IgD-negative memory B cell (primary cell): ENCODE data around the gene KYAT1. TPM values are rescaled to one million over a fixed set of nuclear protein-coding genes. Genes with fewer than 3 reads are reported as not detected.
"Not testable (repeated sequence)": the region's sequence is repeated elsewhere in the genome, so short reads cannot be mapped to it uniquely, and the experiment has no call there.

Experiments
- H3K27ac Mint-ChIP-seq, 3 donors: one replicate each; pipeline ENCODE4 v1.8.0; 2020 to 2022; ENCODE audit warnings: mild to moderate bottlenecking in 3 of 3, mixed read lengths in 3 of 3, moderate library complexity in 1 of 3
- H3K27me3 Mint-ChIP-seq: one replicate; pipeline ENCODE4 v1.8.0; 2021; ENCODE audit warnings: mixed read lengths
- H3K36me3 Mint-ChIP-seq: one replicate; pipeline ENCODE4 v1.8.0; 2020; ENCODE audit warnings: mild to moderate bottlenecking, mixed read lengths
- H3K4me1 Mint-ChIP-seq, 3 donors: one replicate each; pipeline ENCODE4 v1.8.0; 2020 to 2022; ENCODE audit warnings: mixed read lengths in 3 of 3, mild to moderate bottlenecking in 1 of 3
- H3K4me3 Mint-ChIP-seq, 4 donors: one replicate each; pipeline ENCODE4 v1.8.0; 2020 to 2022; ENCODE audit warnings: mild to moderate bottlenecking in 4 of 4, mixed read lengths in 4 of 4, moderate library complexity in 3 of 4
- H3K9me3 Mint-ChIP-seq, 3 donors: one replicate each; pipeline ENCODE4 v1.8.0; 2020 to 2021; ENCODE audit warnings: mixed read lengths in 3 of 3, mild to moderate bottlenecking in 1 of 3
- polyA plus RNA-seq: library from polyadenylated mRNA; unstranded; fragments of 300-500 nt; fragmentation: Illumina TruSeq; gene quantifications from one replicate; pipeline ENCODE4 v1.2.3, GENCODE V29; 2021

The KYAT1 gene
- polyA plus RNA-seq, 1 donor from 2014 or later: 11.4 TPM

DNA sequence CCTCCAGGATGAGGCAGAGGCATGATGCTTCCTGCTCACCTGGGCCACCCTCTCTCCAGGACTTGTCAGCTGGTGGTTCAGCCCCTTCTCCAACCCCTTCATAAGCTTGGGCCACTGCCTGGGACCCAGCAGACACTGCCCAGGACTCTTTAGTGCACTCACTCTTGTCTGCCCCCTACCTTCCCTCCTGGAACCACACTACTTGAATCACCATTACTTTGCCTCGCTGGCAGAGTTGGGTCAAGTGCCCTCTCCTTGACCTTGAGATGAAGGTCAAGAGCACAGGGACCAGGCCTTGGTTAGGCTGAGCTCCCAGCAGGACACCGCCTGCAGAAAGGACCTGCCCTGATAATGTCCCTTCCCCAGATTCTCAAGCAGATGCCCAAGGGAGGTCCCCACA lies 71.9 kb downstream of the KYAT1 start:
- Mint-ChIP-seq H3K27me3 (no peaks in the 10 kb centered on the region), H3K36me3 (no peaks in the 10 kb centered on the region), H3K27ac (no peak overlapping the region), H3K9me3 (no peaks in the 10 kb centered on the region), H3K4me3 (no peak overlapping the region), H3K4me1 (peaks cover 0 to 3% (median 0%) of the 10 kb centered on the region in 3 donors)

DNA sequence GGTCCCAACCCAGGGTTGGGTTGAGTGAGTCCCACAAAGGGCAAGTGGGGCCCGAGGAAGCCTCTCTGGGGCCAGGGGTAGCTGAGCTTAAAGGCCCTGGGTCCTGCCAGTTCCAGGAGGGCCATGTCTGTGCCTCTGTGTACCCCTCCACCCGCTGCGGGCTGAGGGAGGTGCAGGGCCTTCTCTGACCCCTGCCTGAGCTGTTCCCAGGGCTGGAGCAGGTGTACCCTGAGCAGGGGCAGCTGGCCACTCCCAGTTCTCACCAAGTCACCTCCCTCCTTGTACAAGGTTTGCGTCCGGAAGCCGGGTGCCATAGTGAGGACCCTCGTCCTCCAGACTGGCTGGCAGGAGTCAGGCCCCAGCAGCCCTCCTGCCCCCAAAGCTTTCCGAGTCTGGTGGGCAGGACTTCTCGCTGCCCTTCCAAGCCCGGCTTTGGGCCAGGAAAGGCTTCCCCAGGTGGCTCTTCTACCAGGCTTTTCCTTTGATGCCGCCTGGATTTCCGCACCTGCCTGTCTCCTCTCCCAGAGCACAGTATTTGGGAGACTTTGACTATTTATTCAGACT lies 72.6 kb downstream of the KYAT1 start:
- Mint-ChIP-seq H3K27me3 (no peaks in the 10 kb centered on the region), H3K36me3 (no peaks in the 10 kb centered on the region), H3K27ac (no peak overlapping the region)

DNA sequence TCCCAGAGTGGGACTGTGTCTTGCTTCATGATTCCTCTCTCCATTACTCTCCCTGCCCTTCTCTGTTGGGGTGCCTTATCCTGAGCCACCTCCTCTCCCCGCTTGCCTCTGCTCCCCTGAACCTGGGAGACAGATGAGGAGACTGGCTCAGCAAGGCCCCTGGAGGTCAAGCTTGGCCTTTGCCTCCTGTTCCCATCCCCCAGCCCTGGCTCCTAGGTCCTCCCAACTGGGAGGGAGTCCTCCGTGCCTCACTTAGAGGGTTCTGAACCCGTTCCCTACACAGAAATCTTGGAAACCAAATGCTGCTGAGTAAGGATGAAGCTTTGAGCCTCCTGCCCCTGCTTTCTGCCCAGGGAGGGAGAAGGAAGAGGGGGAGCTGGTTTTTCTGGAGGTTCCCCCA lies 73.2 kb downstream of the KYAT1 start:
- Mint-ChIP-seq H3K27me3 (no peaks in the 10 kb centered on the region), H3K36me3 (no peaks in the 10 kb centered on the region), H3K9me3 (no peaks in the 10 kb centered on the region), H3K4me3 (no peak overlapping the region), H3K27ac (no peak overlapping the region), H3K4me1 (peaks cover 0 to 3% (median 0%) of the 10 kb centered on the region in 3 donors)

More for the DNA sequence above, 72.6 kb downstream of the KYAT1 start:
- Mint-ChIP-seq H3K4me3 (no peak overlapping the region), H3K9me3 (no peaks in the 10 kb centered on the region), H3K4me1 (peaks cover 0 to 3% (median 0%) of the 10 kb centered on the region in 3 donors)

DNA sequence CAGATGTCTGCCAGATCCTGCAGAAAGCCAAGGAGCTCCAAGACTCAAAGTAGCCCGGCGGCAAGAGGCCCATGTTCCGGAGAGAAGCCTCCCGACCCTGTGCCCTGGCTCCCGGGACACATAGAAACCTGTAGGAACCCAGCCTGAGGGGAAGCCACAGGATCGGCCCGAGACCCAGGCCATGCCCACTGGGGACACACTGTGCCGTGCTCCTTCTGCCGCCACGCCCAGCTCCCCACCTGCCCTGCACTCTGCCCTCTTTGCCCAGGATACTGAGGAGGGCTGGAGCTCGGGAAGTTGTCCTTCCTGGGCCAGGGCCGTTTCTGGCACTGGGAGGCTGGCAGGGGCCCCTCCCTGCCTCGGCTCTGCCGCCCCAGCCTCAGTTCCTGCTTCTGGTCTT lies 73.9 kb downstream of the KYAT1 start:
- Mint-ChIP-seq H3K4me1 (peaks cover 0 to 3% (median 0%) of the 10 kb centered on the region in 3 donors), H3K27me3 (no peaks in the 10 kb centered on the region), H3K27ac (no peak overlapping the region), H3K36me3 (peaks cover 2% of the 10 kb centered on the region), H3K9me3 (no peaks in the 10 kb centered on the region), H3K4me3 (no peak overlapping the region)

DNA sequence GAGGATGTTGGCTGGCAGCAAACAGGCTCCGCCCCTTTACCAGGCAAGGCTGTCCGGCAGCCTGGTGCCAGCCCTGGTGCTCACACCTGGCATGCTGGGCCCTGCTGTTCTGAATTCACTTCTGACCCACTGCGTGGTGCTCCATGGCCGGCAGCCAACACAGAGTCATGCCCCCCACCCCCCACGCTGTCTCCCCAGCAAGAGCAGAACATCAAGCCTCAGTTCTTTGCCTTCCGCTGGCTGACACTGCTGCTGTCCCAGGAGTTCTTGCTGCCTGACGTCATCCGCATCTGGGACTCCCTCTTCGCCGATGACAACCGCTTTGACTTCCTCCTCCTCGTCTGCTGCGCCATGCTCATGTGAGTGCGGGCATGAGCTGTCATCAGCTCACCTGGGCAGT lies 76.1 kb downstream of the KYAT1 start:
- Mint-ChIP-seq H3K36me3 (peaks cover 2% of the 10 kb centered on the region), H3K9me3 (no peaks in the 10 kb centered on the region), H3K4me3 (no peak overlapping the region), H3K27me3 (no peaks in the 10 kb centered on the region), H3K27ac (no peak overlapping the region), H3K4me1 (no peaks in the 10 kb centered on the region)

DNA sequence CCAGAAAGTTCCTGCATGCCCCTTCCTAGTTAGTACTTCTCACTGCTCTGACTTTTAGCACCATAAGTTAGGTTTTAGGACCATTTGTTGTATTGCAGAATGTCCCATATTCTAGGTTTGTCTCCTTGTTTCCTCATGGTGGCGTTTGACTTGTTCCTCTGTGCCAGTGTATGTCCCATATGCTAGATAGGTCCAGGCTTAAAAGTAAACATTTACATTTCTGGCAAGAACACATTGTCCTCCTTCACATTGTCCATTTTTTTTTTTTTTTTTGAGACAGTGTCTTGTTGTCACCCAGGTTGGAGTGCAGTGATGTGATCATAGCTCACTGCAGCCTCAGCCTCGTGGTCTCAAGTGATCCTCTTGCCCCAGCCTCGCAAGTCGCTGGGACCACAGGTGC lies 79.3 kb downstream of the KYAT1 start:
- H3K36me3 Mint-ChIP-seq: peaks cover 9% of the 10 kb centered on the region
- peaks cover 0 to 1% (median 0%) of the 10 kb centered on the region in 3 donors for H3K4me1 Mint-ChIP-seq
- no peaks in the 10 kb centered on the region for H3K9me3 Mint-ChIP-seq
- no peaks in the 10 kb centered on the region for H3K27me3 Mint-ChIP-seq
- no peak overlapping the region for H3K4me3 Mint-ChIP-seq
- H3K27ac Mint-ChIP-seq: no peak overlapping the region

DNA sequence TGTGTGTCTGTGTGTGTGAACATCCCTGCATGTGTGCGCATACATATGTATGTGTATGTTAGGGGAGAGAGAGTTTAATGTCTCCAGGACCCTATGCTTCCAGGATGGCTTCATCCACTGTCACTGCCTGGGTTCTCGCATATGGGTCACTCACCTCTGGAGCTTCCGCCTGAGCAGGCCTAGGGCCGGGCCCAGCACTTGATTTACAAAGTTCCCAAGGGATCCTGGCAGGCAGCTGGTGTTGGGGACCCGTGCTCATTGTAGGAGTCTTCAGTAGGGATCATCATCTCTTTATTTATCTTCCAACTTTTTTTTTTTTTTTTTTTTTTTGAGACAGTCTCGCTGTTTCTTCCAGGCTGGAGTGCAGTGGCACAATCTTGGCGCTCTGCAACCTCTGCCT lies 81.7 kb downstream of the KYAT1 start:
- Mint-ChIP-seq H3K36me3 (peaks cover 9% of the 10 kb centered on the region), H3K27me3 (no peaks in the 10 kb centered on the region), H3K27ac (peak overlapping the region in 1 of 3 donors; percentile 39)

DNA sequence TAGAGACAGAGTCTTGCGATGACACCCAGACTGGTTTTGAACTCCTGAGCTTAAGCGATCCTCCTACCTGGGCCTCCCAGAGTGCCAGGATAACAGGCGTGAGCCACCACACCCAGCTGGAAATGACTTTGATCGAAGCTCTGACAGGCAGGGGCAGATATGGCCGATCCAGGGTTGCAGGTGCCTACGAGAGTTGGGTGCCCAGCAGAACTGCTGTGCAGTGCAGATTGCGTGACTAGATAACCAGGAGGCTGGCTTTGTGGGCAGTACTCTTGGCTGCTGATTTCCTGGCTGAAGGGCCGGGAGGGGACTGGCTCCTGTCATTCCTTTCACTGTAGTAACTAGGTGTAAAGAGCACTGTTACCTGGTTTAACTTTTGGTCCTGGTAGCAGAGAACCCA lies 82.9 kb downstream of the KYAT1 start:
- no peak overlapping the region for H3K4me3 Mint-ChIP-seq
- H3K36me3 Mint-ChIP-seq: peaks cover 9% of the 10 kb centered on the region
- H3K27ac Mint-ChIP-seq: no peak overlapping the region
- peaks cover 0 to 1% (median 0%) of the 10 kb centered on the region in 3 donors for H3K4me1 Mint-ChIP-seq
- H3K27me3 Mint-ChIP-seq: no peaks in the 10 kb centered on the region
- H3K9me3 Mint-ChIP-seq: no peaks in the 10 kb centered on the region

More for the DNA sequence above, 81.7 kb downstream of the KYAT1 start:
- Mint-ChIP-seq H3K4me3 (no peak overlapping the region), H3K4me1 (peaks cover 0 to 1% (median 0%) of the 10 kb centered on the region in 3 donors), H3K9me3 (no peaks in the 10 kb centered on the region)

DNA sequence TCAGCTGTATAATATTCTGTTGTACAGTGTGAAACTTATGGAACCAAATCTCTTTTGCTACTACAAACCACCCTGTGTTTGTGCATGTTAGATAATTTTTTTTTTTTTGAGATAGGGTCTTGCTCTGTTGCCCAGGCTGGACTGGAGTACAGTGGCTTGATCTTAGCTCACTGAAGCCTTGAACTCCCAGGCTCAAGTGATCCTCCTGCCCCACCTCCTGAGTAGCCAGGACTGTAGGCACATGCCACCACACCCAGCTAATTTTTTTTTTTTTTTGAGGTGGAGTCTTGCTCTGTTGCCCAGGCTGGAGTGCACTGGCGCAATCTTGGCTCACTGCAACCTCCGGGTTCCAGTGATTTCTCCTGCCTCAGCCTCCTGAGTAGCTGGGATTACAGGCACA lies 86.8 kb downstream of the KYAT1 start:
- H3K36me3 Mint-ChIP-seq, H3K9me3 Mint-ChIP-seq, H3K4me3 Mint-ChIP-seq, H3K27ac Mint-ChIP-seq, H3K27me3 Mint-ChIP-seq, H3K4me1 Mint-ChIP-seq: not testable (repeated sequence)

DNA sequence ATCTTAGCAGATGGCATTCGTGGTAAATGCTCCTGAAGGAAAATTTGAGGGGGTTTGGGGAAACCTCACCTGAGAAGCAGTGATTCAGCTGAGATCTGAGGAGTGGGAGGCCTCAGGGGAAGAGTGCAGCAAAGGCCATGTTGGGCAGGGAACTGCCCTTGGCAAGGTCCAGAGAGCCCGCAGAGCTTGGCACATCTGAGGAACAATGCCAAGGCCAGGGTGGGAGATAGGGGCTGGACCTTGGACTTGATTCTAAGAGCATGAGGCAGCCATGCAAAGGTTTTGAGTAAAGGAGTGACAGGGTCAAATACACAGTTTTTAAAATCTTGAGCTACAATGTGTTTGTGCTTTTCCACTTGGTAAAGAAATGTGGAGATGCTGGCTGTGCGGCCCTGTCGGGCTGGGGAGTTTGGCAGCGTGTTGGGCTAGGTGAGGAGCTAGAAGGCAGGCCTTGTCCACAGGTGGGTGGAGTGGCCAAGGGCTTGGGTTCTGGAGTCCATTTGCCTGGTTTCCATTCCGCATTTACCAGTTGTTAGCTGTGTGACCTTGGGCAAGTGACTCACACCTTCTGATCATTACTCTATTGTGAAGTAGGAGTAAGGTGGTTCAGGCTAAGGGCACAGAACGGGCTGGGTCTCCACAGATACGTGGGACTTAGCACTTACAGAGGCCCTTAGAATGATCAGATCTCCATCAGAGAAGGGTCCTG lies 88.6 kb downstream of the KYAT1 start:
- Mint-ChIP-seq H3K4me3 (peak overlapping the region in 1 of 4 donors; percentile 23), H3K4me1 (peaks cover 0 to 5% (median 2%) of the 10 kb centered on the region in 3 donors), H3K36me3 (peaks cover 4% of the 10 kb centered on the region), H3K27me3 (no peaks in the 10 kb centered on the region), H3K9me3 (no peaks in the 10 kb centered on the region), H3K27ac (peak overlapping the region in 1 of 3 donors; percentile 48)

DNA sequence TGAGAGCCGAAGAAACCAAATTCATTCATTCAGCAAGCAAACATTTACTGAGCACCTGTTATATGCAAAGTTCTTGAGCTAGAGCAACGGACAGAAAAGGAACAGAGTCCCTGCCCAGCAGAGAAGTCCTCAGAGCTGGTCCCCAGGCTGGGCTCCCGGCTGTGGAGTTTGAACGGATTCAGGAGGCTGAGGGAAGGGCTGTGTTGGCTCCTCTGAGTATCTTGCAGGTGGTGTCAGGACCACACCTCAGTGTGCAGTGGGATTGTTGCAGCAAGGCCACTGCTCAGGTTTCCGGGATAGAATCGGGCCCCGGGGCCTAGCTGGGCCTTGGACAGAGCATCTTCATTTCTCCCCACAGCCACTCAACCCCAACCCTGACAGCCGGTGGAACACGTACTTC lies 89.6 kb downstream of the KYAT1 start:
- H3K27ac Mint-ChIP-seq: no peak overlapping the region
- H3K4me3 Mint-ChIP-seq: no peak overlapping the region
- H3K9me3 Mint-ChIP-seq: no peaks in the 10 kb centered on the region
- no peaks in the 10 kb centered on the region for H3K27me3 Mint-ChIP-seq
- H3K36me3 Mint-ChIP-seq: peaks cover 3% of the 10 kb centered on the region
- peaks cover 0 to 9% (median 1%) of the 10 kb centered on the region in 3 donors for H3K4me1 Mint-ChIP-seq

DNA sequence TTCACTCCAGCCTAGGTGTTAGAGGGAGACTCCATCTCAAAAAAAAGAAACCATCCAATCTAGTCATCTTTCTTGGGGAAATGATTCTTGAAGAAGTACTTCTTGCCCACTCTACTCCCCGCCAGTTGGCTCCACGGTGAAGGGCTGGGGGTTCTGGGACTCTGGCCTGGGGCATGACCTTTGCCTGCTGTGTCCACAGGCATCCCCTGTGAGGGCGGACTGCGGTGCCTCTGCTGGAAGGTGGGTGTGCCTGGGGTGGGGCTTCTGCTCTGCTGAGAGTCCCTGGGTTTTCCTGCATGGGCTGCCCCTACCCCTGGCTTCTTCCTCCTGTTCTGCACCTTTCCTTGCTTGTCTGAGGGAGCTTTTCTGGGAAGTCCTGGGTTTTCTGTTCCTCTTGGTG lies 91.2 kb downstream of the KYAT1 start:
- Mint-ChIP-seq H3K36me3 (peaks cover 3% of the 10 kb centered on the region), H3K27ac (no peak overlapping the region), H3K9me3 (no peaks in the 10 kb centered on the region)

DNA sequence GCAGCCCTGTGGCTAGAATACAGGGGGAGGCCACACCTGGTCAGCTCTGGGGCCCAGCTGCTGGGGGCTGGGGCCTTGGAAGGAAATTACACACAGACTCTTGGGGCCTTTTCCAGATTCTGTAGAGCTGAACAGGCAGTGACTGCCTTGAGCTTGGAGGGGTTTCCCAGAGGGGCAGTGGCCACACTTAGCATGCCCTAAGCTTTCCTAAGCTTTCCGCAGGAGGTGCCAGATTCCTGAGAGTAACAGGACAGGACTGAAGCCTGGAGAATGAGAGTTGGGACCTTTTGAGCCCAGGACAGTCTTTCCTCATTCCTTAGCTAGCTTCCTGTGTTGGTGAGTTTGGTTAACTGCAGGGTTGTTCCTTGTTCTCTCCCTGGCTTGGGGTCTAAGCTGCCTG lies 93.3 kb downstream of the KYAT1 start:
- Mint-ChIP-seq H3K27ac (peak overlapping the region in 2 of 3 donors; percentile 76 to 88), H3K27me3 (no peaks in the 10 kb centered on the region), H3K4me1 (peaks cover 0 to 9% (median 4%) of the 10 kb centered on the region in 3 donors), H3K36me3 (peaks cover 3% of the 10 kb centered on the region), H3K4me3 (peak overlapping the region; percentile 91 to 96 (median 94)), H3K9me3 (no peaks in the 10 kb centered on the region)

More for the DNA sequence above, 91.2 kb downstream of the KYAT1 start:
- Mint-ChIP-seq H3K4me1 (peaks cover 0 to 9% (median 4%) of the 10 kb centered on the region in 3 donors), H3K4me3 (peak overlapping the region in 1 of 4 donors; percentile 23), H3K27me3 (no peaks in the 10 kb centered on the region)

DNA sequence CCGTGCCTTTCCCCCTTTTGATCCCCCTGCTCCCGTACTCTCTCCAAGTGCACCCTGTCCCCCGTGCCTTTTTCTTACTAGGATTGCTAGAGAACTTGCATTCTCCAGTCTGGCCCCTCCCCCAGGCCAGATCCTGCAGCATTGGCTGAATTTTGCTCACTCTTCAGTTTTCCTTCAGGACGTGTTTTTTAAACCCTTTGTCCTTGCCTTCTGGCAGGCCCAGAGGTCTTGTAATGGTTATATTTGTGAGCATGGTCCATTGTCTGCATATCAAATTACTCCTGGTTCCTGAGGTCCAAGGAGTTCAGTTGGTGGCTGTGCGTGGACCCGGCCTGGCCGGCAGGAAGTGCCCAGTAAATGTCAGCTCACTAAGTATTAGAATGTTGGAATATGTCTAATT lies 94.1 kb downstream of the KYAT1 start:
- Mint-ChIP-seq H3K4me3 (peak overlapping the region; percentile 91 to 96 (median 94)), H3K9me3 (no peaks in the 10 kb centered on the region), H3K27ac (peak overlapping the region; percentile 81 to 92 (median 92)), H3K4me1 (peaks cover 0 to 9% (median 6%) of the 10 kb centered on the region in 3 donors), H3K27me3 (no peaks in the 10 kb centered on the region), H3K36me3 (peaks cover 3% of the 10 kb centered on the region)

DNA sequence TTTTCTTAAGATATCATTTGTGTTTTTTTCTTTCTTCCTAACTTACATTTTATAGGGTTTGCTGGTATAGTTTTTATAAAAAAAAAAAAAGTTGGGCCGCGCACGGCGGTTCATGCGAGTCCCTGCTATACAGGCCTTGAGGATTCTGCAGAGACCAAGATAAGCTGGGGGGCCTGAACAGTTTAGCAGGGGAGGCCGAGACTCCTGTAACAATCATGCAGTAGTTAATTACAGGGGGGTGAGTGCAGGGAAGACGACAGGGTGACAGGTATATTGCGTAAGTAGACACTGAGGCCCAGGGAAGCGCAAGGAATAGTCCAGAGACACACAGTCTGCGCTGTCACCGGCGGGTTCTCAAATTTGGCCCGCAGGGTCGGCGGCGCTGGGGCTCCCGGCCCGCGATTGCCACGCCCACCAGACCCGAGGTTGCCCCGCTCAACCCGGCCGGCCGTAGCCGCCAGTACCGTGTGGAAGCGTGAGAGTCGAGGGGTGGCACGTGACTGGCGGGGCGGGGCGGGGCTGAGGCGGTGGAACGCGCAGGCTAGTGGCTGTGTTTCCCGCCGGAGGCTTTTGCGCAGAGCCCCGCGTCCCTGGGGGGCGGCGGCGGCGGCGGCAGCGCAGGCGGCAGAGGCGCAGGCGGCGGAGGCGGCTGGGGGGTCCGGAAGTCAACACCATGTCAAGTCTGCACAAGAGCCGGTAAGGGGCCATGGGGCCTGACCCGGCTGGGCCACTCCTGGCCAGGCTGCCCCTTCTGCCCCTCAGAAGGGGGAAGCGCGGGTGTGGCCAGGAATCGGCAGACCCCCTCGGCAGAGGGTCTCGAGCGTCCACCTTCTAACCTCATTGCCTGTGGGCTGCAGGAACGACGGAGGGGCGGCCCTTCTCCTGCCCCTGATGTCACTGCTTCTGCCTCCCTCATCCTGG lies 94.8 kb downstream of the KYAT1 start, which contains the start of gene TBC1D13:
TSS of gene TBC1D13 (plus strand) at position 573 of the 921 bp plus-strand sequence. CDS start at position 674, 101 bp downstream.
- peak within 1 kb of the TSS; percentile 81 to 92 (median 92) for H3K27ac Mint-ChIP-seq
- peaks cover 1% of the 10 kb centered on the region for H3K36me3 Mint-ChIP-seq
- H3K9me3 Mint-ChIP-seq: no peaks in the 10 kb centered on the region
- H3K4me3 Mint-ChIP-seq: peak within 1 kb of the TSS; percentile 91 to 96 (median 94)
- H3K4me1 Mint-ChIP-seq: peaks cover 0 to 9% (median 6%) of the 10 kb centered on the region in 3 donors
- H3K27me3 Mint-ChIP-seq: no peaks in the 10 kb centered on the region
